Glutamatergic neuron (in vitro differentiated cells): ENCODE data around the gene CACNA1G. TPM values are rescaled to one million over a fixed set of nuclear protein-coding genes. Genes with fewer than 3 reads are reported as not detected.
A peak's percentile ranks its signal among the peaks of the same experiment; 100 is the strongest.

Experiments
- DNase-seq: peaks from one replicate; pipeline ENCODE4 v3.0.0; 2022
- H3K27ac Mint-ChIP-seq: one replicate; pipeline ENCODE4 v1.8.0; 2020; ENCODE audit warnings: mild to moderate bottlenecking, mixed read lengths, inconsistent platforms; ENCODE audit not compliant: unreplicated experiment
- H3K27me3 Mint-ChIP-seq: one replicate; pipeline ENCODE4 v1.8.0; 2020; ENCODE audit warnings: mild to moderate bottlenecking, moderate library complexity, mixed read lengths, inconsistent platforms; ENCODE audit not compliant: unreplicated experiment
- H3K36me3 Mint-ChIP-seq: one replicate; pipeline ENCODE4 v1.8.0; 2020; ENCODE audit warnings: mild to moderate bottlenecking, mixed read lengths, inconsistent platforms; ENCODE audit not compliant: unreplicated experiment
- H3K4me1 Mint-ChIP-seq: one replicate; pipeline ENCODE4 v1.8.0; 2020; ENCODE audit warnings: mild to moderate bottlenecking, low read depth, mixed read lengths, inconsistent platforms; ENCODE audit not compliant: unreplicated experiment
- H3K4me3 Mint-ChIP-seq: one replicate; pipeline ENCODE4 v1.8.0; 2020; ENCODE audit warnings: mild to moderate bottlenecking, mixed read lengths, inconsistent platforms; ENCODE audit not compliant: unreplicated experiment
- H3K9me3 Mint-ChIP-seq: one replicate; pipeline ENCODE4 v1.8.0; 2020; ENCODE audit warnings: mild to moderate bottlenecking, moderate library complexity, mixed read lengths, inconsistent platforms; ENCODE audit not compliant: unreplicated experiment
- CTCF ChIP-seq: fragments of 200-600 bp; sonication (generic); IDR thresholded peaks from one replicate; pipeline ENCODE4 v1.5.0; 2021; ENCODE audit not compliant: partially characterized antibody, unreplicated experiment
- total RNA-seq: library from RNA; stranded (reverse); fragmentation: NEBNext Ultra II Directional; extraction: Animal tissue kit (Norgen Biotek cat#: 25700); gene quantifications from one replicate; pipeline ENCODE4 v1.2.1, GENCODE V29; 2021; ENCODE audit not compliant: unreplicated experiment

CACNA1G gene
- total RNA-seq, 1 donor from 2014 or later = 2.2 TPM

DNA sequence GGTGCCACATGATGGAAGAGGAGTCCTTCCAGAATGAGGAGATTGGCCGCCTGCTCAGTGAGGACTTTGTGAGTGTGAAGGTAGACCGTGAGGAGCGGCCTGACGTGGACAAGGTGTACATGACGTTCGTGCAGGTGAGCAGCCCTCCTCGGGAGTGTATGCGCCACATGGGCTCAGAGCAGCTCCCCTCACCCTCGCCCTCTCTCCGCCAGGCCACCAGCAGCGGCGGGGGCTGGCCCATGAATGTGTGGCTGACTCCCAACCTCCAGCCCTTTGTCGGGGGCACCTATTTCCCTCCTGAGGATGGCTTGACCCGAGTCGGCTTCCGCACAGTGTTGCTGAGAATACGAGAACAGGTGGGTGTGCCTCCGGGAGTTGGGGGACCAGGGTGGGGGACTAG is 11.7 kb upstream of the CACNA1G start:
- no peak overlapping the region for H3K27ac Mint-ChIP-seq
- H3K4me1 Mint-ChIP-seq = peaks cover 3% of the 10 kb centered on the region
- no peak overlapping the region for H3K4me3 Mint-ChIP-seq
- no peaks in the 10 kb centered on the region for H3K36me3 Mint-ChIP-seq
- TF ChIP-seq CTCF = no peak
- H3K9me3 Mint-ChIP-seq = peaks cover 4% of the 10 kb centered on the region
- no peak for DNase-seq
- H3K27me3 Mint-ChIP-seq = peaks cover 16% of the 10 kb centered on the region

DNA sequence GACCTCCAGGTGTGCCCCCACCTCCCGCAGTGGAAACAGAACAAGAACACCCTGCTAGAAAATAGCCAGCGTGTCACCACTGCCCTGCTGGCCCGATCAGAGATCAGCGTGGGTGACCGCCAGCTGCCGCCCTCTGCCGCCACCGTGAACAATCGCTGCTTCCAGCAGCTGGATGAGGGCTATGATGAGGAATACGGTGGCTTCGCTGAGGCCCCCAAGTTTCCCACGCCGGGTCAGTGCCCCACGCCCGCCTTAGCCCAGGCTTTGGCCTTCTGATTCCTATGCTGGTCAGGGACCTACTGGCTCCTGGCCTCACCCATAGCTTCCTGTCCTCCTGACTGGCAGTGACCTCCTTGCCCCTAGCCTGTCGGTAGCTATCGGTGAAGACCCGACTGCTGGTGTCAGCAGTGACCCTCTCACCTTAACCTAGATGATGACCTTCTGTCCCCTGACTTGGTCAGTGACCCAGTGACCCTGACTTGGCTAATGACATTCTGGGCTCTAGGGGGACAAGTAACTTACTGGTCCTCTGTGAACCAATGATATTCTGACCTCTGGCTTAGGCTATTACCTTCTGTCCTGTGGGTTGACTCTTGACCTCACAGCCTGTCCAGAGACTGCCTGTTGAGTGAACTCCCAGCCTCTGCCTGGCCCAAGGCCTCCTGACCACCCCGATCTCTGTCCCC is 11.1 kb upstream of the CACNA1G start:
- no peak for TF ChIP-seq CTCF
- H3K9me3 Mint-ChIP-seq = peaks cover 5% of the 10 kb centered on the region
- H3K36me3 Mint-ChIP-seq = no peaks in the 10 kb centered on the region
- peaks cover 12% of the 10 kb centered on the region for H3K27me3 Mint-ChIP-seq
- H3K4me1 Mint-ChIP-seq = peaks cover 5% of the 10 kb centered on the region
- no peak for DNase-seq
- H3K4me3 Mint-ChIP-seq = no peak overlapping the region
- H3K27ac Mint-ChIP-seq = no peak overlapping the region

DNA sequence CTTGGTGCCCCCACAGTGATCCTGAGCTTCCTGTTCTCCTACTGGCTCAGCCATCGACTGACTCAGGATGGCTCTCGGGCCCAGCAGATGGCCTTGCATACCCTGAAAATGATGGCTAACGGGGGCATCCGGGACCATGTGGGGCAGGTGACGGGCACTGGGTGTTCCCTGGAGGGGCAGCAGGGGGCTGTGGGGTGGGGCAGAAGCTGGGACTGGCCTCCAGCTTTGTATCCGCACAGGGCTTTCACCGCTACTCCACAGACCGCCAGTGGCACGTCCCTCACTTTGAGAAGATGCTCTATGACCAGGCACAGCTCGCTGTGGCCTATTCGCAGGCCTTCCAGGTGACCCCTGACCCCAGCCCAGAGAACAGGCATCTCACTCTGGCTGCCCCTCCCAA is 10.5 kb upstream of the CACNA1G start:
- Mint-ChIP-seq H3K27ac (no peak overlapping the region), H3K4me3 (no peak overlapping the region), H3K4me1 (peaks cover 11% of the 10 kb centered on the region), H3K36me3 (no peaks in the 10 kb centered on the region), H3K27me3 (peaks cover 10% of the 10 kb centered on the region), H3K9me3 (peaks cover 9% of the 10 kb centered on the region)
- no peak for TF ChIP-seq CTCF
- DNase-seq = no peak

DNA sequence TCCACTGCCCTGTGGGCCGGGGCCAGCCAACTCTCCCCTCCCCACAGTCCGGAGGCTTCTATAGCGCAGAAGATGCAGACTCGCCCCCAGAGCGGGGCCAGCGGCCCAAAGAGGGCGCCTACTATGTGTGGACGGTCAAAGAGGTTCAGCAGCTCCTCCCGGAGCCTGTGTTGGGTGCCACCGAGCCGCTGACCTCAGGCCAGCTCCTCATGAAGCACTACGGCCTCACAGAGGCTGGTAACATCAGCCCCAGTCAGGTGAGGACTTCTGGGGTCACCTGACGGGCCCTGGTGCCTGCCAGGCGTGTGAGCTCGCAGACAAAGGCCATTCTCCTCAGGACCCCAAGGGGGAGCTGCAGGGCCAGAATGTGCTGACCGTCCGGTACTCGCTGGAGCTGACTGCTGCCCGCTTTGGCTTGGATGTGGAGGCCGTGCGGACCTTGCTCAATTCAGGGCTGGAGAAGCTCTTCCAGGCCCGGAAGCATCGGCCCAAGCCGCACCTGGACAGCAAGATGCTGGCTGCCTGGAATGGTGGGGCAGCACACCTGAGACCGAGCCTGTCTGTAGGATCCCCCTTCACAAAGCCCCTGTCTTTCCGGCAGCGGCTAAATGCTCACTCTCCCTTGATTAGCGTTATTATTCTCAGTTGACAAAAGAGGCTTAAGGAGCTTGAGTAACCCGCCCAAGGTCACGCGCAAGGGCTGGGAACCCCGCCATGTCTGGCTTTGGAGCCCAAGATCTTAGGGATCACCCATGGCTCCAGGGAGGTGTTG is 9.7 kb upstream of the CACNA1G start:
- Mint-ChIP-seq H3K4me1 (peaks cover 16% of the 10 kb centered on the region), H3K27me3 (peaks cover 8% of the 10 kb centered on the region), H3K36me3 (no peaks in the 10 kb centered on the region), H3K9me3 (peaks cover 9% of the 10 kb centered on the region), H3K27ac (no peak overlapping the region), H3K4me3 (no peak overlapping the region)
- peak; percentile 88 for TF ChIP-seq CTCF
- DNase-seq = peak; percentile 88

DNA sequence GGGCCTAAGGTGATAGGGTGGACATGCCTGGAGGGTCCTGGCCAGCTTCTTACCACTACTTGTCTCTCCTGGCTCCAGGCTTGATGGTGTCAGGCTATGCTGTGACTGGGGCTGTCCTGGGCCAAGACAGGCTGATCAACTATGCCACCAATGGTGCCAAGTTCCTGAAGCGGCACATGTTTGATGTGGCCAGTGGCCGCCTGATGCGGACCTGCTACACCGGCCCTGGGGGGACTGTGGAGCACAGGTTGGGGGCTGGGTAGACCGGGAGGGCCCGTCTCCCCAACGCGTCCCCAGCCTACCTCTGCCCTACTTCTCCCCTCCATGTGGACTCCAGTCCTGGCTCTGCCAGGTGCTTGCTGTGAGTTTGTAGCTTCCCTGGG is 9.1 kb upstream of the CACNA1G start:
- Mint-ChIP-seq H3K27me3 (peaks cover 6% of the 10 kb centered on the region), H3K27ac (no peak overlapping the region), H3K4me3 (no peak overlapping the region), H3K36me3 (no peaks in the 10 kb centered on the region), H3K4me1 (peaks cover 17% of the 10 kb centered on the region), H3K9me3 (peaks cover 9% of the 10 kb centered on the region)
- TF ChIP-seq CTCF = no peak
- no peak for DNase-seq
